HepG2 (cell line): ENCODE measurements around the gene MACROD2. TPM values are rescaled to one million over a fixed set of nuclear protein-coding genes. Genes with fewer than 3 reads are reported as not detected.
A peak's percentile ranks its signal among the peaks of the same experiment; 100 is the strongest.

Experiments
- ATAC-seq: fragments of 200-7000 bp; cut with Tn5 transposase; 3 replicates; pipeline ENCODE4 v1.9.1; 2020; ENCODE audit warnings: mild to moderate bottlenecking, moderate library complexity
- BruUV-seq: library from RNA; stranded (reverse); fragments of 400-500 nt; replicated peaks from 2 replicates; lab custom pipeline; 2021; lab: Mats Ljungman, UMichigan
- CTCF ChIA-PET: fragments of 300-600 bp; formaldehyde crosslinking; extraction: SDS; loops from one replicate; lab custom pipeline; 2021; ENCODE audit warnings: low total read pairs, inconsistent platforms, low intra/inter-chr PET ratio; lab: Yijun Ruan, JAX
- POLR2A ChIA-PET: fragments of 350-600 bp; sonication (Branson Sonifier 250); formaldehyde crosslinking; loops from one replicate; lab custom pipeline; 2020; ENCODE audit warnings: antibody characterized with exemption, inconsistent platforms; lab: Yijun Ruan, JAX
- DNase-seq: peaks from one replicate; pipeline ENCODE4 v3.0.0-alpha.2; 2015; ENCODE audit warnings: low spot score
- FAIRE-seq: peaks from 3 replicates; lab custom pipeline; 2011; peaks lifted over from hg19 to GRCh38; lab: Jason Lieb, UNC
- H2AFZ ChIP-seq: one replicate; pipeline ENCODE4 v1.6.1; 2011; ENCODE audit warnings: low read length, inconsistent platforms
- H3K27ac ChIP-seq: fragments of 300-600 bp; 3 replicates; pipeline ENCODE4 v1.8.0; 2011; ENCODE audit warnings: mixed run types, mild to moderate bottlenecking, mixed read lengths, low read length, inconsistent platforms; ENCODE audit not compliant: insufficient read depth; ENCODE audit errors: extremely low read length
- H3K27me3 ChIP-seq, 2 experiments: fragments of 200-600 bp in 1 of 2; 2 replicates in 1 of 2; 3 replicates in 1 of 2; pipeline versions ENCODE4 v1.6.0 to v1.8.0; 2011; ENCODE audit warnings: low read length in 2 of 2, mild to moderate bottlenecking in 2 of 2, moderate library complexity in 2 of 2, inconsistent platforms in 1 of 2; ENCODE audit not compliant: insufficient read depth in 2 of 2, control insufficient read depth in 1 of 2
- H3K36me3 ChIP-seq, 2 experiments: fragments of 200-600 bp in 1 of 2; replicated peaks in 1 of 2; 2 replicates in 1 of 2; 3 replicates in 1 of 2; pipeline versions ENCODE4 v1.5.1 to v1.8.0; 2011; ENCODE audit warnings: low read length in 2 of 2, inconsistent platforms in 1 of 2; ENCODE audit not compliant: insufficient read depth in 2 of 2, control insufficient read depth in 1 of 2
- H3K4me1 ChIP-seq: 2 replicates; pipeline ENCODE4 v1.5.1; 2012; ENCODE audit warnings: low read length, inconsistent platforms; ENCODE audit not compliant: insufficient read depth
- H3K4me2 ChIP-seq: 2 replicates; pipeline ENCODE4 v1.6.0; 2011; ENCODE audit warnings: low read depth, low read length, inconsistent platforms
- H3K4me3 ChIP-seq, 3 experiments: fragments of 200-600 bp in 1 of 3; sonication (generic), shearing (Covaris generic) in 1 of 3; replicated peaks in 1 of 3; 2 replicates each; pipeline ENCODE4 v1.5.1; 2011 to 2016; ENCODE audit warnings: low read length in 3 of 3, inconsistent platforms in 2 of 3, low read depth in 2 of 3, mild to moderate bottlenecking in 2 of 3, control low read depth in 1 of 3, mixed read lengths in 1 of 3; ENCODE audit not compliant: insufficient read depth in 1 of 3
- H3K79me2 ChIP-seq: one replicate; pipeline ENCODE4 v1.6.1; 2011; ENCODE audit warnings: low read length, inconsistent platforms; ENCODE audit not compliant: insufficient read depth
- H3K9ac ChIP-seq: 2 replicates; pipeline ENCODE4 v1.6.0; 2011; ENCODE audit warnings: mild to moderate bottlenecking, low read depth, low read length, inconsistent platforms; ENCODE audit not compliant: insufficient read depth
- H3K9me3 ChIP-seq: 2 replicates; pipeline ENCODE4 v1.5.1; 2012; ENCODE audit warnings: mild to moderate bottlenecking, low read length
- H4K20me1 ChIP-seq: 2 replicates; pipeline ENCODE4 v1.6.0; 2011; ENCODE audit warnings: inconsistent platforms, mild to moderate bottlenecking, low read length, moderate library complexity; ENCODE audit not compliant: insufficient read depth
- ASH2L ChIP-seq: fragments of 300-600, 200-600 bp; sonication (generic); IDR thresholded peaks from 2 replicates; pipeline ENCODE4 v1.7.0; 2017; ENCODE audit warnings: low read depth, mild to moderate bottlenecking, moderate library complexity, mixed read lengths, low read length; ENCODE audit not compliant: insufficient read length
- MAFF ChIP-seq: IDR thresholded peaks from 2 replicates; pipeline ENCODE4 v1.6.1; 2011; ENCODE audit warnings: low read depth, low read length, improper control_type of control experiment
- MAFK ChIP-seq, 2 experiments: IDR thresholded peaks in 1 of 2; conservative IDR thresholded peaks in 1 of 2; 2 replicates each; pipeline ENCODE4 v1.6.1; 2011; ENCODE audit warnings: improper control_type of control experiment in 2 of 2, low read length in 2 of 2
- SIN3B ChIP-seq: fragments of 150-350 bp; IDR thresholded peaks from 2 replicates; pipeline ENCODE4 v1.6.1; 2014; ENCODE audit warnings: low read length
- ZBTB42 ChIP-seq: sonication (generic); formaldehyde crosslinking; IDR thresholded peaks from 2 replicates; pipeline ENCODE4 v1.5.0; 2020; ENCODE audit warnings: mild to moderate bottlenecking, missing genetic modification reagents
- ZEB1 ChIP-seq: IDR thresholded peaks from 2 replicates; pipeline ENCODE4 v1.6.1; 2012; ENCODE audit warnings: mild to moderate bottlenecking, low read depth, inconsistent platforms; ENCODE audit not compliant: insufficient replicate concordance
- ZFP36L2 ChIP-seq: sonication (generic); formaldehyde crosslinking; IDR thresholded peaks from 2 replicates; pipeline ENCODE4 v1.4.0; 2020; ENCODE audit warnings: missing genetic modification reagents
- ZNF720 ChIP-seq: sonication (generic); formaldehyde crosslinking; IDR thresholded peaks from 2 replicates; pipeline ENCODE4 v1.4.0; 2020; ENCODE audit warnings: missing genetic modification reagents
- WGBS: methylation state at CpG from one replicate; pipeline ENCODE4 v1.1.6; 2017; ENCODE audit warnings: low lambda C conversion rate; 5-methylcytosine and 5-hydroxymethylcytosine counted together
- in situ Hi-C: cut with HindIII; loops from 2 replicates; pipeline ENCODE4 v1.10.0; 2017; ENCODE audit warnings: low pct_unique_long_range_greater_than_20kb; ENCODE audit not compliant: extremely low pct_ligation_motif_present
- intact Hi-C: fragments of 100-400 bp; cut with micrococcal nuclease; formaldehyde crosslinking; loops from one replicate; pipeline ENCODE4 v1.10.0; 2022; ENCODE audit not compliant: unreplicated experiment
- polyA plus RNA-seq, 8 experiments: library from polyadenylated mRNA; depleted of rRNA in 3 of 8; stranded (reverse) in 7 of 8; unstranded in 1 of 8; fragments of >200 nt; fragmentation: Illumina TruSeq in 4 of 8; extraction: Trizol in 4 of 8; gene quantifications; 2 replicates each; pipeline versions ENCODE4 v1.2.1 to v1.2.3, GENCODE V29; 2011 to 2016; ENCODE audit warnings: low read depth in 4 of 8, missing spikeins in 1 of 8, mixed read lengths in 1 of 8; ENCODE audit not compliant: insufficient read depth in 1 of 8
- total RNA-seq, 5 experiments: library from RNA; depleted of rRNA; stranded (reverse); fragments of >200 nt; fragmentation: Illumina TruSeq; extraction: Trizol; gene quantifications; 2 replicates each; pipeline ENCODE4 v1.2.3, GENCODE V29; 2016; ENCODE audit warnings: low read depth in 1 of 5
- TF ChIP-seq, protein P1 (sequence below): sonication (generic); formaldehyde crosslinking; IDR thresholded peaks from 2 replicates; pipeline ENCODE4 v1.5.1; 2020; ENCODE audit warnings: mild to moderate bottlenecking, missing genetic modification reagents
- TF ChIP-seq, protein P2 (sequence below): sonication (generic); formaldehyde crosslinking; IDR thresholded peaks from 2 replicates; pipeline ENCODE4 v1.8.1; 2022; ENCODE audit warnings: low read depth, mild to moderate bottlenecking, missing genetic modification reagents

The MACROD2 gene
- total and polyA plus RNA-seq, 2 of the 13 experiments (the other 11 are each of a cell fraction or from before 2014, with no cell fraction given): 0.13 to 0.51 TPM

GRCh38 chr20:14493408-14493807 lies 498.1 kb downstream of the MACROD2 start:
- no peak overlapping the region for H3K4me3 ChIP-seq

More at GRCh38 chr20:14493408-14493807, 498.1 kb downstream of the MACROD2 start:
- Histone ChIP-seq H3K9ac (no peak overlapping the region), H4K20me1 (no peaks in the 10 kb centered on the region), H3K27ac (no peak overlapping the region), H3K9me3 (no peaks in the 10 kb centered on the region), H3K36me3 (no peaks in the 10 kb centered on the region), H3K27me3 (no peaks in the 10 kb centered on the region), H3K4me1 (no peaks in the 10 kb centered on the region), H2AFZ (no peak overlapping the region), H3K4me2 (no peak overlapping the region), H3K79me2 (no peaks in the 10 kb centered on the region)
- no peak for DNase-seq
- ATAC-seq: no peak
- ChIA-PET CTCF (no interaction called here), POLR2A (no interaction called here)
- in situ Hi-C loops: no loop called here
- 0% methylated on average over 1 of the region's 1 CpG for WGBS
- no TSS peak for BruUV-seq
- intact Hi-C loops: no loop called here
- FAIRE-seq: no peak
- TF ChIP-seq ZEB1 (no peak), ASH2L (no peak), ZBTB42 (CRISPR knock-in tag) (no peak), ZNF720 (CRISPR knock-in tag) (no peak), SIN3B (no peak), ZFP36L2 (CRISPR knock-in tag) (no peak), MAFK (conservative IDR thresholded peaks at IDR 0.05 in 1 of 2, IDR thresholded peaks at IDR 0.05 in 1 of 2; ENCODE audit: low read length in 2 of 2) (peak; percentile 69 to 91), MAFF (peak; percentile 84)
- TF ChIP-seq, protein P1, sequence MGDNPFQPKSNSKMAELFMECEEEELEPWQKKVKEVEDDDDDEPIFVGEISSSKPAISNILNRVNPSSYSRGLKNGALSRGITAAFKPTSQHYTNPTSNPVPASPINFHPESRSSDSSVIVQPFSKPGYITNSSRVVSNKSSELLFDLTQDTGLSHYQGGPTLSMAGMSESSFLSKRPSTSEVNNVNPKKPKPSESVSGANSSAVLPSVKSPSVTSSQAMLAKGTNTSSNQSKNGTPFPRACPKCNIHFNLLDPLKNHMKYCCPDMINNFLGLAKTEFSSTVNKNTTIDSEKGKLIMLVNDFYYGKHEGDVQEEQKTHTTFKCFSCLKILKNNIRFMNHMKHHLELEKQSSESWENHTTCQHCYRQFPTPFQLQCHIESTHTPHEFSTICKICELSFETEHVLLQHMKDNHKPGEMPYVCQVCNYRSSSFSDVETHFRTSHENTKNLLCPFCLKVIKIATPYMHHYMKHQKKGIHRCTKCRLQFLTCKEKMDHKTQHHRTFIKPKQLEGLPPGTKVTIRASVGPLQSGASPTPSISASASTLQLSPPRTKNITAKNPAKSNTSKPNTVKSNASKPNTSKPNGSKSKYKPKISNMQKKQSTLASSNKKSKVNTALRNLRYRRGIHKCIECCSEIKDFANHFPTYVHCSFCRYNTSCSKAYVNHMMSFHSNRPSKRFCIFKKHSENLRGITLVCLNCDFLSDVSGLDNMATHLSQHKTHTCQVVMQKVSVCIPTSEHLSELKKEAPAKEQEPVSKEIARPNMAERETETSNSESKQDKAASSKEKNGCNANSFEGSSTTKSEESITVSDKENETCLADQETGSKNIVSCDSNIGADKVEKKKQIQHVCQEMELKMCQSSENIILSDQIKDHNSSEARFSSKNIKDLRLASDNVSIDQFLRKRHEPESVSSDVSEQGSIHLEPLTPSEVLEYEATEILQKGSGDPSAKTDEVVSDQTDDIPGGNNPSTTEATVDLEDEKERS (CRISPR knock-in tag): no peak
- TF ChIP-seq, protein P2, sequence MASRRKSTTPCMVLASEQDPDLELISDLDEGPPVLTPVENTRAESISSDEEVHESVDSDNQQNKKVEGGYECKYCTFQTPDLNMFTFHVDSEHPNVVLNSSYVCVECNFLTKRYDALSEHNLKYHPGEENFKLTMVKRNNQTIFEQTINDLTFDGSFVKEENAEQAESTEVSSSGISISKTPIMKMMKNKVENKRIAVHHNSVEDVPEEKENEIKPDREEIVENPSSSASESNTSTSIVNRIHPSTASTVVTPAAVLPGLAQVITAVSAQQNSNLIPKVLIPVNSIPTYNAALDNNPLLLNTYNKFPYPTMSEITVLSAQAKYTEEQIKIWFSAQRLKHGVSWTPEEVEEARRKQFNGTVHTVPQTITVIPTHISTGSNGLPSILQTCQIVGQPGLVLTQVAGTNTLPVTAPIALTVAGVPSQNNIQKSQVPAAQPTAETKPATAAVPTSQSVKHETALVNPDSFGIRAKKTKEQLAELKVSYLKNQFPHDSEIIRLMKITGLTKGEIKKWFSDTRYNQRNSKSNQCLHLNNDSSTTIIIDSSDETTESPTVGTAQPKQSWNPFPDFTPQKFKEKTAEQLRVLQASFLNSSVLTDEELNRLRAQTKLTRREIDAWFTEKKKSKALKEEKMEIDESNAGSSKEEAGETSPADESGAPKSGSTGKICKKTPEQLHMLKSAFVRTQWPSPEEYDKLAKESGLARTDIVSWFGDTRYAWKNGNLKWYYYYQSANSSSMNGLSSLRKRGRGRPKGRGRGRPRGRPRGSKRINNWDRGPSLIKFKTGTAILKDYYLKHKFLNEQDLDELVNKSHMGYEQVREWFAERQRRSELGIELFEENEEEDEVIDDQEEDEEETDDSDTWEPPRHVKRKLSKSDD (CRISPR knock-in tag): no peak
